ENCODE results near the gene PGF.

DNA sequence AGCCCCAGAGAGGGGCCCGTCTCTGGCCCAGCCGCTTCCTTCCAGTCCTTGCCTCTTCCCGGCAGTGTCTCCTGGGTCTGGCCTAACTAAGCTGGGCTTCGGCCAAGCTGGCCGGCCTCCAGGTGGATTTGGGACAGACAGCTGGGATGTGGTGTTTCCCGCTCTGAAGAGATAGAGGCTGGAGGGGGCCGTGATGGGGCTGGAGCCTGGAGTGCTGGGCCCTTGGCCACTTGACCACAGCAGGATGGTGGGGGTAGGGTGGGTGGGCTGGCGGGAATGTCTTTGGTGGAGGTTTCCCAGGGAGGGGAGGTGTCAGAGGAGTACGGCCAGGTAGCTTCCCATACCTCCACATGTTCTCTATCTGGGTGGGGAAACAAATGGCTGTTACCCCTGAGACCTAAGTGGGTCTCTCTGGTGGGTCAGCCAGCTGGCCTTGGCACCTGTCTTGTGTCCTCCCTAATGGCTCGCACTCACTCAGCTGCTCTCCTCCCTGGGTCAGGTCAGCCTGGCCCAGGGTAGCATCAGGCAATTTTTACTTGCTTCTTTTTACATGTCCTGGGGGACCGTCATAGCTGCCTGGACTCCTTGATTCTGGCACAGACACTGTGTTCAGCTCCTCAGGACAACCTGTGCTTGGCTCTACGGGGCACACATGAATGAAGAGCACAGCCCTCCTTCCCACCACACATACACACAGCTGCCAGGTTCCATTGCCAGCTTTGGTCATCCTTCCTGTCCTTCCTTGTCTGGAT, 19.8 kb upstream of the PGF start:
- TF ChIP-seq EZH2phosphoT487 (IDR thresholded peaks at IDR 0.05; ENCODE audit: insufficient read depth, low read depth), result no peak
- no peak for TF ChIP-seq EZH2 (IDR thresholded peaks at IDR 0.05; ENCODE audit: insufficient read depth, poor library complexity, severe bottlenecking)

Measured in GM23248 (cell line).